Iris pigment epithelial cell (primary cell): ENCODE measurements around the gene SEC16A.
"Not testable (repeated sequence)": the region's sequence is repeated elsewhere in the genome, so short reads cannot be mapped to it uniquely, and the experiment has no call there.

ENCODE experiments used
- DNase-seq: peaks from one replicate; pipeline ENCODE4 v3.0.0-alpha.2; 2011; ENCODE audit warnings: low read depth

Gene SEC16A

DNA sequence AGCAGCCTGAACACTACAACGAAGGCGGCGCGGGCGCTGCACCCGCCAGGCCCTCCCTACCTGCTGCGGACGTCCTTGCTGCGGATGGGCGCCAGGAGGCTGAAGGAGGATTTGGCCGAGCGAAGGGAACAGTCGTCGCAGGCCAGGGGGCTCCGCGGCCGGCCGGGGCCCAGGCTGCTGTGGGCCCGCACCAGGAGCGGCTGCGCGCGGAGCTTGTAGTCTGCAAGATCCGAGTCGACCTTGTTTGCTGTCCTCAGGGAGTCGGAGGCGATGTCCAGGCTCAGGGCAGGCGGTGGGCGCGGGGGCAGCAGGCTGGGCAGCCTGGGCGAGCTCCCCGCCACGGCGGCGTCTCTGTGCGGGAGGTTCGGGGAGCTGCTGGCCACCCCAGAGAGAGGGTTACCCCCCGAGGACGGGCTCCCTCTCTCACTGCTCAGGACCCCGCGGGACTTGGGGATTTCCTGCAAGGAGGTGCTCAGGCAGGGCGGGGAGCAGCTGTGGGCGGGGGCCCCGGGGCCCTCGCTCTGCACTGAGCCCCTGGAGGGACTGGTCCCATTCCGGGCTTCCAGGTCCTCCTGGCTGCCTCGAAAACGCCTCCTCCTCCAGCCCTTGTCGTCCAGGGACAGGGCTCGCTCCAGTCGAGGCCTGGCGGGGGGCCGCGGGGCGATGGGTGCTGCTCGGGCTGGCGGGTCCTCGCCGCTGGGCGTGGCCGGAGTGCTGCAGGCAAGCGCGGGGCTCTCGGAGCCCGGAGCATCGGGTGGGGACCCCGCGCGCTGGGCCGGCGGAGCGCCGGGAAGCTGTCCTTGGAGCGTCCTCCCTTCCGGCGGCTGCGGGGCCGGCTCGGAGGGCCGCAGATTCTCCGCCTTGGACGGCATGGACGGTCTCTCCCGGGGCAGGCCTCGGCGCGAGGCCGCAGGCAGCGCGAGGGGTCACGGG, 44.0 kb downstream of the SEC16A start:
- DNase-seq = peak; percentile 45

DNA sequence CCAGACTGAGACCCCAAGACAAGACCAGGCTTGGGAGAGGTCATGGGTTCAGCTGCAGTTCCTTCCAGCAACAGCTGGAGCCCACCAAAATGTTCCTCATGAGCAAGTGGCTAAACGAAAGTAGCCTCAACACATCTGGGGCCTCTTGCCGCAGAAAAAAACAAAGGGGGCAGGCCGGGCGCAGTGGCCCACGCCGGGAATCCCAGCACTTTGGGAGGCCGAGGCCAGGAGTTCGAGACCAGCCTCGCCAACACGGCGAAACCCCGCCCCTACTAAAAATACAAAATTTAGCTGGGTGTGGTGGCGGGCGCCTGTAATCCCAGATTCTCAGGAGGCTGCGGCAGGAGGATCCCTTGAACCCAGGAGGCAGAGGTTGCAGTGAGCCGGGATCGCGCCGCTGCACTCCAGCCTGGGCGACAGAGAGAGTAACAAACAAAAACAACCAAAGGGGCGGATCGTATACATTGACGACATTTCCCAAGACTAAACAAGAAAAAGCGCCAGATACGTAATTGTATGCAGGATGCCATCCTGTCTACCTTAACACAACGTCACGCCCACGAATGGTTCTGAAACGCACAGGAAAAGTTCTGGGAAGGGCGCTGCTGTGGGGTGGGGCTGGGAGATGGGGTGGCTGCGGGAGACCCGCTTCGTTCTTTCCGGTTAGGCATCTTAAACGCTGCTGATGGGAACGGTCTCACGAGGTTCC, 44.8 kb downstream of the SEC16A start:
- no peak for DNase-seq

DNA sequence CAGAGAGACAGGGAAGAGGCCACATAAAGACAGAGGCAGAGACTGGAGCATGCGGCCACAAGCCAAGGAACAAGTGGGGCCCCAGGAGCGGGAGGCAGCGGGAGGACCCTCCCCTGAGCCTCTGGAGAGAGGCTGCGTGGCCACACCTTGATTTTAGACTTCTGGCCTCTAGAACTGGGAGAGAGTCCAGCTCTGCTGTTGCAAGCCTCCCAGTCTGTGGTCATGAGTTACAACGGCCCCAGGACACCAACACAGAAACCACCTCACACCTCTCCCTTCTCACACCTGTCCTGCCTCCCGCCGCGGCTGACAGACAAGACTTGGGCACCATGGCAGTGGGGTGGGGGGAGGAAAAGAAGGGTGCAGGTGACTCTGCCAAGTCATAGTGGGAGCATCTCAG, 45.4 kb downstream of the SEC16A start:
- peak; percentile 57 for DNase-seq

DNA sequence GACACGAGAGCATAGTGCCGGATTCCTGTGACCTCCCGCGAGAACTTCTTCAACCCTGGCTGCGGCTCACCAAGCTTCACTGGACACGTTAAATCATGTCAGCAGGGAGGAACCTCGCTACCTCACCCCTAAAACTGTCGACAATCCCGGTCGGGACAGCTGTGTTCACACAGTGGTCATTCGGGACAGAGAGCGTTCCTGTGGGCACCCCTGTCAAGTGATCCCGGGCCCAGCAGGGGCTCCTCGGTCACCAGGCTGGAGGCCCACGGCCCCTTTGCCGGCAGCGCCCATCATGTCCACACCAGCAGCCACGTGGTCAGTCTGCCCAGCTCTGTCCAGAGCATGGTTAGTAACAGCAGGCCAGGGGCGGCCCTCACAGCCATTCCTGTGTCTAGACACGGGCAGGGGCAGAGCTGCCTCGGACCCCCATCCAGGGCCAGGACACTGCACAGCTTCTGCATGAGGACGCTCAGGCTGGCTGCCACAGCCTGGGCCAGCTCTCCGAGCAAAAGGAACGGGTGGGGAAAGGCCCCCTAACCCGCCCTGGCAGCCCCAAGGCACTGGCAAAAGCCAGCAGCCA, 46.7 kb downstream of the SEC16A start:
- no peak for DNase-seq

DNA sequence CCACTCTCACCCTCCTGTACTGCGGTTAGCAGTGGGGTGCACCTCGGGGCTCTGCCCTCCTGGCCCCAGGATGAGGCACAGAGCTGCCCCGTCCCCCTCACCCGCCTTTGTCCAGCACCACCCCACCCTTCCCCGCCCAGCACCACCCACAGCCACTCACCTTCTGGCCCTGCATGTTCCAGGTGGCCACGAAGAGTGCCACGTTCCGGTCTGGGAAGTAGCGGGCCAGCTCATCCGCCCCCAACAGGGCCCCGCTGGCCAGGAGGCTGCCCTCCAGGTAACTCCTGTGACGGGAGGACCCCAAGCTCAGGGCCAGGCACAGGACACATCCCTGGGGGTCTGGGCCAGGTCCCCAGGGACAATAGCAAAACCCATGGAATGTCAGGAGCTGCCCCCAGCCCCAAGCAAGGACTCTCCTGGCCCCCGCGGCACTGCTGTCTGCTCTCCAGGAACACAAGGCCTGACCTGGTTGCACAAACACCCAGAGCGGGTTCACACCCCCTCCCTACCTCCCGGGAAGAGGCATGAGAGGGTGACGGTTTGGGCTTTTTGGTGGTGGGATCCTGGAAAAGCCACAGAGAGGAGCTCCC, 48.2 kb downstream of the SEC16A start:
- DNase-seq = no peak

DNA sequence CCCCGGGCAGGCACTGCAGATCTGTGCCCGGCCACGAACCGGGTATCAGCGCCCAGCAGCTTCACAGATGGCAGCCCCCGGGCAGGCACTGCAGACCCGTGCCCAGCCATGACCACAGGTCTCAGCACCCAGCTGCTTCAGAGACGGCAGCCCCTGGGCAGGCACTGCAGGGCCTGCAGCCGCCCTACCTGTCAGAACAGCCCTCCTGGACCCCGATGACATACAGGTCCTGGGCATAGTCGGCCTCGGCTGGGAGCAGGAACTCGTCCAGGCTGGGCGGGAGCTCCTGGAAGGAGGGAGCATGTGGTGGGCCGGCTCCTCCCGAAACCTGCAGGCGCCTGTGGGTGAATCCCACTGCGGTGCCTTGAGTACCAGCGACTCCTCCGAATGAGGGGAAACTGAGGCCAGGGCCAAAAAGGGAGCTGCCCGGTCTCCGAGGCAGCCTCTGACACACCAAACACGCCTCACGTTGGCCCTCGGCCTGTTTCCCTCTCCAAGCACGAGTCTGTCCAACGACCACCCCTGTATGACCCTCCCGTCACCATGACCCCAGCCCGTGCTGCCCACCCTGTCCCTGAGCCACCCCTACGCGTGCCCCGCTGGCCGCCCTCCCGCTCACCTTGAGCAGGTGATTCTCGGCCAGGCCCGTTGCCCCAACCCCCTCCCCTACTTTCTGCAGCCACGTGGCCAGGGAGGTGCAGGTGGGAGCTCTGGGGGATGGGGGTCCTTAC, 48.8 kb downstream of the SEC16A start:
- DNase-seq = no peak

DNA sequence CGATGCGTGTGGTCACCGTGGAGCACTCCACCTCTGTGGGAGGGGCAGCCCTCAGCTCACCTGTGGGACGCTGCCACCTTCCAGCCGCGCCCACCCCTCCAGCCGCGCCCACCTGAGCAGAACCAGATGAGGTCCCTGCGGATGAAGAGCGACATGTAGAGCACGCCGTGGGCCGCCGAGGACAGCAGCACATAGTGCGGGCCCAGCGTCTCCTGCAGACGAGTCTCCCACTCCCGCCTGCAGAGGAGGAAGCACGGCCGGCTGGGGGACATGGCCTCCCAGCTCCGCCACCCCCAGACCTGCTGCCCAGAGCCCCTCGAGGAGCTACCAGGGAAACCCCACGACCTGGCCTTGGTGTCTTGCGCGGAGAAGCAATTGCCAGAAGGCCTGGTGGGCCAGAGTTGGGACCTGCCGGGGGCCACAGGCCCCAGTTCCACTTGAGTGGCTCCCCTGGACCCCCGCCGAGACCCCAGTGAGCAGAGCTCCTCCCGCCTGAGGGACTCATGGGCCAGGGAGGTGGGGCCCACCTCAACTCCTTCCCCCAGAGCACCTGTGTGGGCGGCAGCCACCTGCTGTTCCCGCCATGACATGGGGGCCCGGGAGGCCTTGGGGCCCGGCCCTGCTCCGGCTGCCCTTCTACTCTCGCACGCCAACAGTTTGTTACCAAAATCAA, 49.7 kb downstream of the SEC16A start:
- DNase-seq = no peak

DNA sequence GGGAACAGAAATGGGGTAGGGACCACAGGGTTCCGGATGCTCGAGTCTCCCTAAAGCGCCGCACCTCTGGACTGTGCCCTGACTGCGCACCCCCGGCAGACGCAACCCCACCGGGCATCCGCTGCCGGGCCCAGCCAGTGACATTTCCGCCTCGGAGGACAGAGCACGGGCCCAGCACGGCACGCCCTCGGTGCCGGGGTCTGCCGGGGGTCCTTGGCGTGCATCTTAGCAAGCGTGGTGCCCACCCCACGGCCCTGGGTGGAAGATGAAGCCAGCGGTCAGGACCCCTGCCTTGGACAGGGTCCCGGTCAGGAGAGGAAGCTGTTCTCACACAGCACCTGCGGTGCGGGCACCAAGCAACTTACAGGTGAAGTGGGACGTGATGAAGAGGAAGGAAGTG, 50.2 kb downstream of the SEC16A start:
- no peak for DNase-seq

DNA sequence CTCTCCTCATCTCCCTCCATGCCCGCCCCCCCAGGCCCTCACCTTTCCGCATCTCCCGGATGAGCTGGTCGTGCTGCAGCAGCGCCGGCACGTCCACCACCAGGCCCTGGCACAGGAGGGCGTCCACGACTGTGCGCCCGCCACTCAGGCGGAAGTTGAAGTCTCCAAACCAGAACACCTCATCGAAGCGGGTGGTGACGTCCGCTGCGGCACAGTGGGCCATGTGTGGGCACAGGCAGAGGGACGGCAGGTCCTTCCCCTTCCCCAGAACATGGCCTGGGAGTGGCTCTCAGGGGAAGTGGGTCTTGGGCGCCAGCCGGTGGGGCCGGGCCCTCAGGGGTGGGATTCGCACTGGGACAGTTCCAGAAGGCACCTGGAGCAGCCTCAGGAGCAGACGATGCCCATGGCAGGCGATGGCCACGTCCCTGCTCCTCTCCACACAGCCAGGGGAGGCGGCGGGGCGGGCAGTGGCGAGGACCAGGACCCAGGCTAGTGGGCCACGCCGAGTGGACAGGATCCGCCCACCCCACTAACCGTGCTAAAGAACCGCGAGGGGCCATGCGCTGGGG, 51.0 kb downstream of the SEC16A start:
- no peak for DNase-seq

DNA sequence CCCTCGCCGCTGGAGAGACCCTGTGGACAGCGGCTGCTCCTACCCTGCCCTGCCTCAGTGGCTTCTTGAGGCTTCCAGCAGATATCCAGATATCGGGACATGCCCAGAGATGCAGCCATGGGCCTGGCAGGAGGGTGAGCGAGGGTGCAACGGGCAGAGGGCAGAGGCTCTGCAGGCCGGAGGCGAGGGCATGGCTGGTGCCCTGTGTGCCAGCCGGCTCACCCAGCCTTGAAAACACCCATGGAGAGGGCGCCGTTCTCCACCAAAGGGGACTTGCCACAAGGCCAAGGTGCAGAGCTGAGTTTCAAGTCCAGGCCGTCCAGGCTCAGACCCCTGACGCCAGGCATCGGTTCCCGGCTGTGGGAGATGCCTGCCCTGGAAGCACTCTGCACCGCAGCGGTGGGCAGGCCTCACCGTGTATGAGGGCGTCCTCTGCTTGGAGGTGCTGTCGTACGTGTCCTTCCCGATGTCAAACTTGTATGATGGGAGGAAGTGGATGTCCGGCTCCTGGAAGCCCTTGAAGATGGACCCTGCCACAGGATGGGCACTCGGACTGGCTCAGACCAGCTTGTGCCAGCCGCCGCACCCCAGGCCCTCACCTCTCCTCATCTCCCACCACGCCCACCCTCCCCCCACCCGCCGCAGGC, 52.1 kb downstream of the SEC16A start:
- no peak for DNase-seq

DNA sequence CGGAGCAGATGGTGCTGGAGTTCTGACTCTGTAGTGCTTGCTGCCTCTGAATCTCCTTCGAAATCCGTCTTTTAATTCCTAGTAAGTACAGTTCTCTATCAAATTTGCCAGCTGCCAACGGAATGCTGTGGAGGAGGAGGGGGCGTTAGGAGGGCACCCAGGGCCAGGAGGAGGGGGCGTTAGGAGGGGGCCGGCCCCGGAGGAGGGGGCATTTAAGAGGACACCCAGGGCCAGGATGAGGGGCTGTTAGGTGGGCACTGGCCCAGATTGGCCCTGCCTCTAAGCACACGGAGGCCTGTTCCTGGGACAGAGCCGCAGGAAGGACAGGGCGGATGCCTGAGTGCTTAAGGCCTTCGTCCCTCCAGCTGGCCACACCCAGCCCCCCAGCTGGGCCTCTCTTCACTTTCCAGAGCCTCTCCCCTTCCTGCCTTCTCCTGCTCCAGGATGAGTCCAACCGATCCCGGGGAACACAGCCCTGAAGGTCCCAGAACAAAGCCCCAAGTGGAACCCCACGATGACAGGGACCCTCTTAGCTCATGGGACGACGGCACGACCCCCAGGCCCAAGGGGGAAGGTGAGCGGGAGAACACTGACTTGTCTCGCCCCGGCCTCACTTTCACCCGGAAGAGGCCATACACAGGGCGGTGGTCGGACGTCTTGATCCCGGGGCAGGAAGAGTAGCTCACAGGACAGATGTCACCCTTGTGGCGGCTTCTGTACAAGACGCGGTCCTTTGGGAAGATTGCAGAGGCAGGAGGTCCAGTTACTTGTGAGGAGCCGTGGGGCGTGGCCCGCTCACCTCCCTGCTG, 53.0 kb downstream of the SEC16A start:
- DNase-seq = no peak

DNA sequence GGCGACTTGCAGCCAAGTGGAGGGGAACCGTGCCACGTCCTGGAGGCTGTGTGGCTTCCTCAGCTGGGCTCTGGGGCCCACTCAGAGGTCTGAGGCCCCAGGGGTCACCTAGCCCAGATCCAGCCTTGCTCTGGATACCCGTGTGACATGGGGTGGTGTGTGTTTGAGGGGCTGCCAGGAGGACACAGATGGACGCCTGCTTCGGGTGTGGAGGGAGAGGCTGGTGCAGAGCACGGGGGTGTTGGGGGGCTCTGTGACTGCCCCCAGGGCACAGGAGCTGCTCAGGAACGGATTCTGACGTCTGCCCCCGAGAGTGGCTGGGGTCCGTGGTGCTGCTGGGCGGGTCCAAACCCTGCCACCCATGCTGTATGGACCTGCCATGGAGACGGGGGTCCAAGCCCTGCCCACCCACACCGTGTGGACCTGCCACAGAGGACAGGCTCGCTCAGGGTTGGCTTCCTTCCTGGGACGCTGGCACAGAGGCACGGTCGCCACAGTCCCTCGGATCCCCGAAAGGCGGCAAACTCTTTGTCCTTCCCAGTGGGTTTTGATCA, 53.7 kb downstream of the SEC16A start:
- no peak for DNase-seq

DNA sequence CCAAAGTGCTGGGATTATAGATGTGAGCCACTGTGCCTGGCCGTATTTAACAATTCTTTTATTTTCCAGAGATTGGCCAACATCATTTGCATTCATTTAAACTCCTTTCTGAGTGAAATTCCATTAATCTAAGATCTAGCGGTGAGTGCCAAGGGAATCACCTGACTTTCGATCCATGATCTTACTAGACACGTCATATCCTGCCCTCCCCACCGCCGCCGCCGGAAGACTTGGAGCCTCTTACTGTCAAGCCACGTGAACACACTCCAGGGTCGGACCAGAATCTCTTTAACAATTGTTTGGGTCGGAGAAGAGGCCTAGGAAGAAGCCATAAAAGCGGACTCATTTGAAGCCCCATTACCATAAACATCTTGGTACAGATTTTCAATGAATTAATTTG, 56.1 kb downstream of the SEC16A start:
- no peak for DNase-seq

DNA sequence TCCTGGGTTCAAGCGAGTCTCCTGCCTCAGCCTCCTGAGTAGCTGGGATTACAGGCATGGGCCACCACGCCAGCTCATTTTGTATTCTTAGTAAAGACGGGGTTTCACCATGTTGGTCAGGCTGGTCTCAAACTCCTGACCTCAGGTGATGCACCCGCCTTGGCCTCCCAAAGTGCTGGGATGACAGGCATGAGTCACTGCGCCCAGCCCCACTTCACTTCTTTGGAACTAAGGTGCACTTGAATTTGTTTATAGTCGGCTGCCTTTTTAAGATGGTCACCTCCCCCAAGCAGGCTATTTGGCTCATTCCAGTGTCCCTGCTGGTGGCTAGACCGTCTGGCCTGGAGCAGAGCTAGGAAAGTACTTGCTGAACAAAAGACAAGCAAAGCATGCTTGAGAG, 57.5 kb downstream of the SEC16A start:
- not testable (repeated sequence) for DNase-seq

DNA sequence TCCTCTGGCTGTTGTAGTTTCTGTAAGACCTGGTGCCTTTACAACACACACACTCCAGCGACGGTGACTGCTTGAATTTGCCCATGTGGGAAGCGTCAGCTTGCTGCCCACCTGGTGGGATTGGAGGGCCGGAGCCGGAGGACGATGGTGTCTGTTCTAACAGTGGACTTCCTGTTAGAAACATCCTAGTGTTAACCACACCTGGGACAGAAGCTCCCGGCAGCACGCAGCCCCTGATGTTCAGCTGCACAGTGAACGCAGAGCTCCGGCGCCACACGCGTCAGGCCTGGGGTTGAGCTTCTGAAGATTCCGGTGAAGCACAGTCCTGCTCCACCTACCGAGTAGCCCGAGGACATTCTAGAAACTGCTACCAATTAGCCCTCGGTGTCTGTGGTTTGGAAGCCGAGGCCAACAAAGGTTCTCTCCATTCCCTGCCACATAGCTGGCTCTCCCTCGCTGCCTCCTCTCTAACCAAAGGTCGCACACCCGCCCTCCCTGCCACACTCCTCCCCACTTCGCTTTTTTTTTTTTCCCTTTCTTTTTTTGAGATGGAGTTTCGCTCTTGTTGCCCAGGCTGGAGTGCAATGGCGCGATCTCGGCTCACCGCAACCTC, 58.0 kb downstream of the SEC16A start:
- DNase-seq = no peak

DNA sequence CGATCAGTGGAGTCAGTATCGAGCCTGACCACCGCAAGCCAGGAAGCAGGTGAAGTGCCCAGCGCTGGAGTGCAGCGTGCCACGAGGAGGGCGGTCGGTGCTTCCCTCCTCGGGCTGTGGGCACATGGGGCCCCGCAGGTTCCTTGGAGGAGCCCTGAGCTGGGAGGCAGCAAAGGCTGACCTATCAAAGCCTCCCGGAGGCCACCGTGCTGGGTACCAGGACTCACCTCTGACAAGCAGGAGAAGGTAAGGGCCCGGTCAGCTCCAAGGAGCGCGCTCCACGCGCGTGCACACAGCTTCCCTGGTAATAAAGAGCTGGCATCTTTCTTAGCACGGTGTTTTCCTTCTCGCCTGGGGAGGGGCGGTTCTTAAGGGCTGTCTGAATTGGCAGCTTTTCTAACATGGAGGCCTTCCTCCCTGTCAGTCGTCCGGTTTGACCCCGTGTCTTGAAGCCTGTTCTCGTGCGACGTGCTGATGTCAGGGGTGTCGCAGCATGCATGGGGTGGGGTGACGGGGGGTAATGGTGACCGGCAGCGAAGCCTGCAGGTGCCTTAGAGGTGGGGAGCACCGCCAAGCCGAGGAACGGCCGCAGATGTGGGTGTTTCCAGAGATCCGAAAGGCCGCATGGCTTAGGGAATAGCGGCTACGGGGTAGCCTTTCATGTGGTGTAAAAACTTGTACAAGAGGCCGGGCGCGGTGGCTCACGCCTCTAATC, 59.3 kb downstream of the SEC16A start:
- no peak for DNase-seq

DNA sequence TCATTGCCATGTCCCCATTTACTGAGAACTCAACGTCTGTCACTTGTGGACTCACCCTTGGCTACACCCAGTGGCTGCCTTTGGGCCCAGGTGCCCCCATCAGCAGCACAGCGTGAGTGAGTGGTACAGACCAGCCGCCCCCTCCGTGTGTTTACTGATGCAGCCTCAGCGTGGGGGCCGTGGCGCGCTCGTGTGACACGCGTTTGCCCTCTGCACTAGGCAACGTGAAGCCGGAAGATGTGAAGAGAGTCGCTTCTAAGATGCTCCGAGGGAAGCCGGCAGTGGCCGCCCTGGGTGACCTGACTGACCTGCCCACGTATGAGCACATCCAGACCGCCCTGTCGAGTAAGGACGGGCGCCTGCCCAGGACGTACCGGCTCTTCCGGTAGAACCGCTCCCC, 60.0 kb downstream of the SEC16A start:
- no peak for DNase-seq

DNA sequence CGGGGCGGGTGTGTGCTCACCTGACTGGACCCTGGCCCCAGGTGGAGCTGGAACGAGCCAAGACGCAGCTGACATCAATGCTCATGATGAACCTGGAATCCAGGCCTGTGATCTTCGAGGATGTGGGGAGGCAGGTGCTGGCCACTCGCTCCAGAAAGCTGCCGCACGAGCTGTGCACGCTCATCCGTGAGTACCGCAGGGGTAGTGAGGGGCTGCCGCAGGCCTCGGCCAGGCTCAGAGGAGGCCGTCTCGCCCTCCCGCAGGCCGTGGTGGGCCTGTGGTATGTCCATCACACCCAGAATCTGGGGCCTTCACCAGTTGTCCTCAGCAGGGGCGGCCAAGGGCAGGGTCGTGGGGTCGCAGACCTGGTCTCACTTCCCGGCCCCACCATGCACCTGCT, 61.0 kb downstream of the SEC16A start:
- DNase-seq = no peak
